Suppressor macrophage treated with lipopolysaccharide for 4 hours (primary cell): ENCODE results near the gene ZDHHC9.
"Not testable (repeated sequence)": the region's sequence is repeated elsewhere in the genome, so short reads cannot be mapped to it uniquely, and the experiment has no call there.

Source experiments
- DNase-seq: peaks from one replicate; pipeline ENCODE4 v3.0.0-alpha.2; 2020

Gene ZDHHC9

GRCh38 chrX:129843459-129844306 is at the start of gene ZDHHC9:
Gene ZDHHC9 (minus strand): TSS chrX:129843886. CDS start chrX:129841945, 1,941 bp downstream.
- peak; percentile 90 for DNase-seq

GRCh38 chrX:129877401-129877800 is 33.7 kb upstream of the ZDHHC9 start:
- DNase-seq: no peak

GRCh38 chrX:129876771-129877305 is 33.2 kb upstream of the ZDHHC9 start:
- DNase-seq: no peak

- no peak for DNase-seq
Observed at GRCh38 chrX:129875669-129876068, 32.0 kb upstream of the ZDHHC9 start.

- DNase-seq: no peak
Observed at GRCh38 chrX:129872524-129872923, 28.8 kb upstream of the ZDHHC9 start.

GRCh38 chrX:129866321-129866720 is 22.6 kb upstream of the ZDHHC9 start:
- DNase-seq: not testable (repeated sequence)

- not testable (repeated sequence) for DNase-seq
Observed at GRCh38 chrX:129859134-129859533, 15.4 kb upstream of the ZDHHC9 start.

GRCh38 chrX:129851825-129852224 is 8.1 kb upstream of the ZDHHC9 start:
- not testable (repeated sequence) for DNase-seq

GRCh38 chrX:129846716-129847115 is 3.0 kb upstream of the ZDHHC9 start:
- no peak for DNase-seq

- no peak for DNase-seq
Observed at GRCh38 chrX:129845616-129846190, 2.0 kb upstream of the ZDHHC9 start.

- no peak for DNase-seq
Observed at GRCh38 chrX:129843209-129843458, 552 bp downstream of the ZDHHC9 start.

GRCh38 chrX:129842510-129843208 is 1.0 kb downstream of the ZDHHC9 start:
- DNase-seq: peak; percentile 45

- DNase-seq: no peak
Observed at GRCh38 chrX:129840344-129840743, 3.3 kb downstream of the ZDHHC9 start.

GRCh38 chrX:129836827-129837226 is 6.9 kb downstream of the ZDHHC9 start:
- DNase-seq: no peak

- DNase-seq: peak; percentile 56
Observed at GRCh38 chrX:129833153-129833990, 10.3 kb downstream of the ZDHHC9 start.

- DNase-seq: no peak
Observed at GRCh38 chrX:129831091-129831885, 12.4 kb downstream of the ZDHHC9 start.

GRCh38 chrX:129830494-129830893 is 13.2 kb downstream of the ZDHHC9 start:
- no peak for DNase-seq

GRCh38 chrX:129825746-129826505 is 17.8 kb downstream of the ZDHHC9 start:
- DNase-seq: no peak

GRCh38 chrX:129824620-129825019 is 19.1 kb downstream of the ZDHHC9 start:
- no peak for DNase-seq

- peak; percentile 53 for DNase-seq
Observed at GRCh38 chrX:129823522-129823921, 20.2 kb downstream of the ZDHHC9 start.

GRCh38 chrX:129823115-129823514 is 20.6 kb downstream of the ZDHHC9 start:
- DNase-seq: peak; percentile 59
